Endothelial cell of umbilical vein (primary cell): ENCODE data around the gene DPPA2. TPM values are rescaled to one million over a fixed set of nuclear protein-coding genes. Genes with fewer than 3 reads are reported as not detected.

ENCODE experiments used
- BruUV-seq: library from RNA; stranded (reverse); fragments of 400-500 nt; replicated peaks from 2 replicates; lab custom pipeline; 2021; lab: Mats Ljungman, UMichigan
- CTCF ChIA-PET: fragments of 300-600, 350-600 bp; sonication (Branson Sonifier 250); formaldehyde crosslinking; loops from one replicate; lab custom pipeline; 2021; ENCODE audit warnings: antibody characterized with exemption, inconsistent platforms; lab: Charles Lee
- POLR2A ChIA-PET: fragments of 300-600, 350-600 bp; sonication (Branson Sonifier 250); formaldehyde crosslinking; loops from one replicate; lab custom pipeline; 2021; ENCODE audit warnings: antibody characterized with exemption, inconsistent platforms; lab: Charles Lee
- DNase-seq: peaks from one replicate; pipeline ENCODE4 v3.0.0-alpha.2; 2011; ENCODE audit warnings: low read depth, low spot score
- FAIRE-seq: peaks from 2 replicates; lab custom pipeline; 2011; peaks lifted over from hg19 to GRCh38; lab: Jason Lieb, UNC
- H2AFZ ChIP-seq: 2 replicates; pipeline ENCODE4 v1.6.0; 2012; ENCODE audit warnings: low read depth, low read length, control low read depth, inconsistent platforms
- H3K27ac ChIP-seq: 2 replicates; pipeline ENCODE4 v1.5.1; 2011; ENCODE audit warnings: low read depth, mild to moderate bottlenecking, control low read depth, low read length, moderate library complexity; ENCODE audit not compliant: insufficient read depth
- H3K27me3 ChIP-seq, 2 experiments: 2 replicates each; pipeline versions ENCODE4 v1.6.0 to v1.6.1; 2011; ENCODE audit warnings: low read length in 2 of 2, mixed read lengths in 1 of 2; ENCODE audit not compliant: control insufficient read depth in 2 of 2, insufficient read depth in 2 of 2
- H3K36me3 ChIP-seq, 2 experiments: 2 replicates in 1 of 2; 3 replicates in 1 of 2; pipeline ENCODE4 v1.5.1; 2011; ENCODE audit warnings: low read length in 2 of 2, mild to moderate bottlenecking in 1 of 2, moderate library complexity in 1 of 2; ENCODE audit not compliant: control insufficient read depth in 2 of 2, insufficient read depth in 2 of 2; ENCODE audit errors: extremely low read depth in 1 of 2
- H3K4me1 ChIP-seq: 3 replicates; pipeline ENCODE4 v1.5.1; 2011; ENCODE audit warnings: mild to moderate bottlenecking, low read length; ENCODE audit not compliant: control insufficient read depth, insufficient read depth; ENCODE audit errors: extremely low read depth
- H3K4me2 ChIP-seq: 2 replicates; pipeline ENCODE4 v1.6.1; 2011; ENCODE audit warnings: low read length, control low read depth, mixed read lengths; ENCODE audit not compliant: insufficient read depth
- H3K4me3 ChIP-seq, 3 experiments: fragments of 200-600 bp in 1 of 3; sonication (generic), shearing (Covaris generic) in 1 of 3; replicated peaks in 1 of 3; 2 replicates each; pipeline ENCODE4 v1.5.1; 2011 to 2016; ENCODE audit warnings: control low read depth in 3 of 3, low read length in 3 of 3, mild to moderate bottlenecking in 2 of 3, inconsistent platforms in 1 of 3, low read depth in 1 of 3, moderate library complexity in 1 of 3; ENCODE audit not compliant: insufficient read depth in 1 of 3
- H3K79me2 ChIP-seq: 2 replicates; pipeline ENCODE4 v1.6.0; 2012; ENCODE audit warnings: low read length, inconsistent platforms; ENCODE audit not compliant: control insufficient read depth, insufficient read depth
- H3K9ac ChIP-seq: replicated peaks from 2 replicates; pipeline ENCODE3; 2011; ENCODE audit warnings: low read length, control low read depth; ENCODE audit not compliant: insufficient read depth; ENCODE audit errors: extremely low read depth
- H3K9me1 ChIP-seq: replicated peaks from 3 replicates; pipeline ENCODE4 v1.6.0; 2011; ENCODE audit warnings: mild to moderate bottlenecking, low read length; ENCODE audit not compliant: control insufficient read depth, insufficient read depth; ENCODE audit errors: extremely low read depth
- H3K9me3 ChIP-seq: replicated peaks from 2 replicates; pipeline ENCODE4 v1.5.1; 2012; ENCODE audit warnings: low read length, inconsistent platforms; ENCODE audit not compliant: control insufficient read depth, insufficient read depth
- H4K20me1 ChIP-seq: replicated peaks from 2 replicates; pipeline ENCODE3; 2011; ENCODE audit warnings: mild to moderate bottlenecking, low read length; ENCODE audit not compliant: control insufficient read depth, insufficient read depth; ENCODE audit errors: extremely low read depth
- CTCF ChIP-seq, 2 donors: IDR thresholded peaks; 1 replicate in 1 of 2; 2 replicates in 1 of 2; pipeline ENCODE4 v1.5.1; 2011; ENCODE audit warnings: low read length in 2 of 2, mild to moderate bottlenecking in 2 of 2, moderate library complexity in 2 of 2, control low read depth in 1 of 2, inconsistent platforms in 1 of 2, low read depth in 1 of 2; ENCODE audit not compliant: insufficient read depth in 1 of 2; ENCODE audit errors: extremely low read depth in 1 of 2
- EZH2 ChIP-seq: IDR thresholded peaks from 2 replicates; pipeline ENCODE4 v1.6.1; 2012; ENCODE audit warnings: borderline replicate concordance, low read depth, mild to moderate bottlenecking, moderate library complexity, low read length, inconsistent platforms; ENCODE audit not compliant: severe bottlenecking
- FOS ChIP-seq: IDR thresholded peaks from 2 replicates; pipeline ENCODE4 v1.6.1; 2011; ENCODE audit warnings: mild to moderate bottlenecking, low read length, moderate library complexity, borderline replicate concordance; ENCODE audit not compliant: insufficient read depth
- GATA2 ChIP-seq: IDR thresholded peaks from 2 replicates; pipeline ENCODE4 v1.7.0; 2011; ENCODE audit warnings: low read depth, mild to moderate bottlenecking, moderate library complexity, mixed read lengths, low read length; ENCODE audit not compliant: insufficient read length, insufficient read depth
- JUN ChIP-seq: IDR thresholded peaks from 2 replicates; pipeline ENCODE4 v1.6.1; 2011; ENCODE audit warnings: borderline replicate concordance, low read depth; ENCODE audit not compliant: insufficient read length, insufficient read depth
- MAX ChIP-seq: IDR thresholded peaks from 2 replicates; pipeline ENCODE4 v1.6.1; 2011; ENCODE audit not compliant: insufficient read depth, insufficient read length
- MYC ChIP-seq: IDR thresholded peaks from one replicate; pipeline ENCODE4 v1.6.1; 2011; ENCODE audit warnings: mild to moderate bottlenecking, low read depth, low read length
- POLR2A ChIP-seq: IDR thresholded peaks from 2 replicates; pipeline ENCODE4 v1.6.1; 2012; ENCODE audit warnings: low read depth, mild to moderate bottlenecking, control low read depth, low read length
- POLR2AphosphoS5 ChIP-seq: IDR thresholded peaks from 2 replicates; pipeline ENCODE4 v1.6.1; 2012; ENCODE audit warnings: low read depth, mild to moderate bottlenecking, control low read depth, low read length, moderate library complexity; ENCODE audit not compliant: insufficient read depth
- dilution Hi-C: fragments of 300-500 bp; cut with MboI; formaldehyde crosslinking; loops from one replicate; pipeline ENCODE4 v1.15.0; 2019; ENCODE audit warnings: low sequenced_read_pairs; ENCODE audit not compliant: extremely low pct_ligation_motif_present
- intact Hi-C: fragments of 100-400 bp; cut with micrococcal nuclease; formaldehyde crosslinking; loops from one replicate; pipeline ENCODE4 v1.10.0; 2022
- polyA plus RNA-seq, 4 experiments: library from polyadenylated mRNA; depleted of rRNA in 3 of 4; stranded (reverse) in 3 of 4; unstranded in 1 of 4; fragments of >200 nt; gene quantifications; 2 replicates each; pipeline versions ENCODE4 v1.2.1 to v1.2.3, GENCODE V29; 2011 to 2012; ENCODE audit warnings: missing spikeins in 1 of 4
- total RNA-seq: library from RNA; stranded (reverse); gene quantifications from 2 replicates; pipeline ENCODE4 v1.2.3, GENCODE V29; 2021

Gene DPPA2
- total and polyA plus RNA-seq, 2 donors (not counting 3 experiments of a cell fraction or from before 2014, with no cell fraction given) = not detected

GRCh38 chr3:109364088-109364487 is 47.8 kb upstream of the DPPA2 start:
- Histone ChIP-seq H3K9ac (no peak overlapping the region), H2AFZ (no peak overlapping the region), H3K36me3 (no peaks in the 10 kb centered on the region), H3K4me2 (no peak overlapping the region), H3K79me2 (no peaks in the 10 kb centered on the region), H3K4me1 (no peaks in the 10 kb centered on the region), H3K4me3 (no peak overlapping the region), H3K9me3 (no peaks in the 10 kb centered on the region), H4K20me1 (no peaks in the 10 kb centered on the region), H3K27ac (no peak overlapping the region), H3K27me3 (no peaks in the 10 kb centered on the region), H3K9me1 (no peaks in the 10 kb centered on the region)
- CTCF ChIA-PET = no interaction called here
- intact Hi-C loops (no loop called here), dilution Hi-C loops (no loop called here)
- POLR2A ChIA-PET = no interaction called here
- no peak for TF ChIP-seq POLR2A
- no peak for TF ChIP-seq POLR2AphosphoS5
- TF ChIP-seq EZH2 = no peak
- TF ChIP-seq MAX = no peak
- TF ChIP-seq CTCF (IDR thresholded peaks at IDR 0.05; ENCODE audit: extremely low read depth in 1 of 2, insufficient read depth in 1 of 2, low read depth in 1 of 2, low read length in 2 of 2) = no peak
- no TSS peak for BruUV-seq
- DNase-seq = no peak
- no peak for FAIRE-seq

- dilution Hi-C loops (no loop called here), intact Hi-C loops (no loop called here)
- BruUV-seq = no TSS peak
- Histone ChIP-seq H4K20me1 (no peaks in the 10 kb centered on the region), H3K36me3 (no peaks in the 10 kb centered on the region), H3K4me1 (no peaks in the 10 kb centered on the region), H3K27ac (no peak overlapping the region), H3K4me3 (no peak overlapping the region), H3K4me2 (no peak overlapping the region), H2AFZ (no peak overlapping the region), H3K9me3 (no peaks in the 10 kb centered on the region), H3K79me2 (no peaks in the 10 kb centered on the region), H3K27me3 (no peaks in the 10 kb centered on the region), H3K9me1 (no peaks in the 10 kb centered on the region), H3K9ac (no peak overlapping the region)
- no peak for TF ChIP-seq EZH2
- no peak for TF ChIP-seq MYC
- TF ChIP-seq FOS = no peak
- no peak for TF ChIP-seq CTCF (IDR thresholded peaks at IDR 0.05; ENCODE audit: extremely low read depth in 1 of 2, insufficient read depth in 1 of 2, low read depth in 1 of 2, low read length in 2 of 2)
- no peak for TF ChIP-seq POLR2A
- TF ChIP-seq POLR2AphosphoS5 = no peak
- no peak for TF ChIP-seq GATA2
- TF ChIP-seq JUN = no peak
- TF ChIP-seq MAX = no peak
- DNase-seq (no peak), FAIRE-seq (no peak)
- ChIA-PET POLR2A (no interaction called here), CTCF (no interaction called here)
Measured at GRCh38 chr3:109363634-109364033, 47.3 kb upstream of the DPPA2 start.
